Esophagus mucosa (tissue), 1 donor: ENCODE data around the gene THPO. TPM values are rescaled to one million over a fixed set of nuclear protein-coding genes. Genes with fewer than 3 reads are reported as not detected.
"Not testable (repeated sequence)": the region's sequence is repeated elsewhere in the genome, so short reads cannot be mapped to it uniquely, and the experiment has no call there.

Source experiments
- ATAC-seq: fragments of 200-7000 bp; cut with Tn5 transposase; one replicate; pipeline ENCODE4 v1.9.1; 2020
- total RNA-seq: library from RNA; stranded (reverse); gene quantifications from one replicate; pipeline ENCODE4 v1.2.4, GENCODE V29; 2023
- donor health status: DM: yes; HTN: yes; CAD: no.

THPO gene
- total RNA-seq, 1 donor from 2014 or later, result not detected

DNA sequence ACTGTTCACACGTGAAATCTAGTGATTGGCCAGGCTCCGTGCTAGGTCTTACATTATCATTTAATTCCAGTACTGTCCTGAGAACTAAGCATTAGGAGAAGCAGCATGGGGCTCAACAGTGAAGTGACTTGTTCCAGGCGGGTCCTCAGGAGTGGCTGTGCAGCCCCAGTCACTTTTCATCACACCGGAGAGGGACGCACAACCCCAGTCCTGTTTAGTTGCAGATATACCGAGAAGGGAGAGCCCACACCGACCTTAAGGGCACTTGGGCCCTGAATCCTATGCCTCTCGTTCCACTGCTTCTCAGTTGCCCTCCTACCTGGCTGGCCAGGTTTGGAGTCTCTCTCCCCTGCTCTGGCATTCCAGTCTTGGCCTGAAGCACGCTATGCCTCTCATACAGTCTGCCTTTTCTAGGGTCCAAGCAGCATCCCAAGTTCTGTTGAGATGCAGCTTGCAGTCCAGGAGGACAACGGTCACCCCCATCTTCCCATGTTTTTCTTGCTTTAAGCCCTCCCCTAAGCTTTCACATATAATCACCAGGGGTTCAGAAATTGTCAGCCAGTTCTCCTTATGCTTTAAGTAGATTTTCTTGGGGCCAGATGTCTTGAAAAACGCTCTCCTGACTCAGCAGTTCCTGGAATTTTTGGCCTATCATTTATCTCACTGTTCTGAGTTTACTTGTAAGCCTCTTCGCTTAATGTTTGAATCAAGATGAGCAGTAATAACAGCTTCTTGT is 30.5 kb downstream of the THPO start:
- no peak for ATAC-seq

DNA sequence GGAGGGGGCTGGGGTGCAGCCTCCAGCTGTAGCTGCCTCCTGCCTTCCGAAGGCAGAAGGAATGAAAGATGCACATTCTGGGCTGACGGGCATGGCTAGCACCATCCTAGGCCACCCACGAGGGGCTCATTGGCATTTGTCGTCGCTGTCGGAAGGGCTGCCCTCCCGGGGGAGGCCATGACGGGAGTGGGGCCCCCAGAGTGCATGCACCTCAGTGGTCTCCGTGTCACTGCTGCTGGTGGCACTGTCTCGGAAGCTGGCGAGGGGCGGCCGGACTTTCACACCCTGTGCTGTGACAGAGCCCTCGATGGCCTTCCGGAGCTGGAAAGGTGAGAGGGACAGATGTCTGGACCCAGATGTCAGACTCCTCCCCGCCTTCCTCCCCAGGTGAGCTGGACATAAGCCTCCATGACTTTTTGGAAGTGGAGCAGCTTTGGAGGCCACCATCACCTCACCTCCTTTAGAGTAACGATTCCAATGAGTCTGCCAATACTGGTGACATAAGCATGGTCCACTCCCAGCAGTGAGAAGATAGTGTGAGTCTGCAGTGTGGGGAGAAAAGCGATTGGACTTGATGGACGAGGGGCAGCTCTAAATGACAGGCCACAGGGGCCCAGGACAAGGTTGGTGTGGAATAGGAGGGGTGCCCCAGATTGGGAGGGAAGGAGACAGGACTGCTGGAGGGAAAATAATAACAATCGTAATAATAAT is 31.4 kb downstream of the THPO start:
- no peak for ATAC-seq

DNA sequence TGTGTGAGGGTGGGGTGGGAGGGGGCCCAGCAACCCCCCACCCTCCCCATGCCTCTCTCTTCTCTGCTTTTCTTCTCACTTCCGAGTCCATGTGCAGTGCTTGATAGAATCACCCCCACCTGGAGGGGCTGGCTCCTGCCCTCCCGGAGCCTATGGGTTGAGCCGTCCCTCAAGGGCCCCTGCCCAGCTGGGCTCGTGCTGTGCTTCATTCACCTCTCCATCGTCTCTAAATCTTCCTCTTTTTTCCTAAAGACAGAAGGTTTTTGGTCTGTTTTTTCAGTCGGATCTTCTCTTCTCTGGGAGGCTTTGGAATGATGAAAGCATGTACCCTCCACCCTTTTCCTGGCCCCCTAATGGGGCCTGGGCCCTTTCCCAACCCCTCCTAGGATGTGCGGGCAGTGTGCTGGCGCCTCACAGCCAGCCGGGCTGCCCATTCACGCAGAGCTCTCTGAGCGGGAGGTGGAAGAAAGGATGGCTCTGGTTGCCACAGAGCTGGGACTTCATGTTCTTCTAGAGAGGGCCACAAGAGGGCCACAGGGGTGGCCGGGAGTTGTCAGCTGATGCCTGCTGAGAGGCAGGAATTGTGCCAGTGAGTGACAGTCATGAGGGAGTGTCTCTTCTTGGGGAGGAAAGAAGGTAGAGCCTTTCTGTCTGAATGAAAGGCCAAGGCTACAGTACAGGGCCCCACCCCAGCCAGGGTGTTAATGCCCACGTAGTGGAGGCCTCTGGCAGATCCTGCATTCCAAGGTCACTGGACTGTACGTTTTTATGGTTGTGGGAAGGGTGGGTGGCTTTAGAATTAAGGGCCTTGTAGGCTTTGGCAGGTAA is 32.5 kb downstream of the THPO start:
- peak; percentile 86 for ATAC-seq

DNA sequence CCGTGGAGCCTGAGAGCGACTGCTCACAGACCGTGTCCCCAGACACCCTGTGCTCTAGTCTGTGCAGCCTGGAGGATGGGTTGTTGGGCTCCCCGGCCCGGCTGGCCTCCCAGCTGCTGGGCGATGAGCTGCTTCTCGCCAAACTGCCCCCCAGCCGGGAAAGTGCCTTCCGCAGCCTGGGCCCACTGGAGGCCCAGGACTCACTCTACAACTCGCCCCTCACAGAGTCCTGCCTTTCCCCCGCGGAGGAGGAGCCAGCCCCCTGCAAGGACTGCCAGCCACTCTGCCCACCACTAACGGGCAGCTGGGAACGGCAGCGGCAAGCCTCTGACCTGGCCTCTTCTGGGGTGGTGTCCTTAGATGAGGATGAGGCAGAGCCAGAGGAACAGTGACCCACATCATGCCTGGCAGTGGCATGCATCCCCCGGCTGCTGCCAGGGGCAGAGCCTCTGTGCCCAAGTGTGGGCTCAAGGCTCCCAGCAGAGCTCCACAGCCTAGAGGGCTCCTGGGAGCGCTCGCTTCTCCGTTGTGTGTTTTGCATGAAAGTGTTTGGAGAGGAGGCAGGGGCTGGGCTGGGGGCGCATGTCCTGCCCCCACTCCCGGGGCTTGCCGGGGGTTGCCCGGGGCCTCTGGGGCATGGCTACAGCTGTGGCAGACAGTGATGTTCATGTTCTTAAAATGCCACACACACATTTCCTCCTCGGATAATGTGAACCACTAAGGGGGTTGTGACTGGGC is 33.3 kb downstream of the THPO start:
- ATAC-seq, result no peak

DNA sequence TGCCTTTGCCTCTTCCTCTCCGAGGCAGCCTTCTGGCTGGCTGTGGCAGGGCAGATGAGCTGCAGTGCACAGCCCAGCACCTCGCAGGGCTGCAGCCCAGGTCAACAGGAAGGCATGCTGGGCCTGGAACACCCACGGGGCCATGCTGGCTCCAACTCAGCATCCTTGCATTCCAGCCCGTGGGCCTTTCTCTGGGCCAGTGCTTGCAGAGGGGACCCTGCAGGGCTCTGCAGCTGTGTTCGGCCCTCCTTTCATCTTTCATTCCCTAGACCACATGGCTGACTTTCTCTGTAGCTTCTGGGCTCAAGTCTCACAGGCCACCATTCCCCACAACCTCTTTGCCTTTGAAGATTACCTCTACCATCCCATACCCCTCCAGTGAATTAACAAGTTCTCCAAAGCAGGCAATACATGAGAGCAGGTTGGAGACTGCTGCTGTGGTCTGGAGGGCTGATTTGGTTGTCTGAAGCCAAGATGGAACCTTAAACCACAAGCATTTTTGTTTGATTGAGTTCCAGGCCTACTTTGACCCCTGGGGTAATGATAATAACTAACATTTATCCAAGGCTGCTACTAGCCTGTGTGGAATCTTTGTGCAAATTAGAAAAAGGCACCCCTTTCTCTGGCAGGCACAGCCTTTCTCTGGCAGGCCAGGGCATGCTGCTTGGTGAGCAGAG is 34.7 kb downstream of the THPO start:
- no peak for ATAC-seq

DNA sequence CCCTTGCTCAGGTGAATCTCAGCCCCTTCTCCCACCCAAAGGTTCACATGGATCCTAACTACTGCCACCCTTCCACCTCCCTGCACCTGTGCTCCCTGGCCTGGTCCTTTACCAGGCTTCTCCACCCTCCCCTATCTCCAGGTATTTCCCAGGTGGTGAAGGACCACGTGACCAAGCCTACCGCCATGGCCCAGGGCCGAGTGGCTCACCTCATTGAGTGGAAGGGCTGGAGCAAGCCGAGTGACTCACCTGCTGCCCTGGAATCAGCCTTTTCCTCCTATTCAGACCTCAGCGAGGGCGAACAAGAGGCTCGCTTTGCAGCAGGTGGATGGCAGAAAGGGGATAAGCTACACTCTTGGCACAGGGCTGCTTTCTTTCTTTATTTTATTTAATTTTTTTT is 36.1 kb downstream of the THPO start:
- ATAC-seq, result peak; percentile 74

DNA sequence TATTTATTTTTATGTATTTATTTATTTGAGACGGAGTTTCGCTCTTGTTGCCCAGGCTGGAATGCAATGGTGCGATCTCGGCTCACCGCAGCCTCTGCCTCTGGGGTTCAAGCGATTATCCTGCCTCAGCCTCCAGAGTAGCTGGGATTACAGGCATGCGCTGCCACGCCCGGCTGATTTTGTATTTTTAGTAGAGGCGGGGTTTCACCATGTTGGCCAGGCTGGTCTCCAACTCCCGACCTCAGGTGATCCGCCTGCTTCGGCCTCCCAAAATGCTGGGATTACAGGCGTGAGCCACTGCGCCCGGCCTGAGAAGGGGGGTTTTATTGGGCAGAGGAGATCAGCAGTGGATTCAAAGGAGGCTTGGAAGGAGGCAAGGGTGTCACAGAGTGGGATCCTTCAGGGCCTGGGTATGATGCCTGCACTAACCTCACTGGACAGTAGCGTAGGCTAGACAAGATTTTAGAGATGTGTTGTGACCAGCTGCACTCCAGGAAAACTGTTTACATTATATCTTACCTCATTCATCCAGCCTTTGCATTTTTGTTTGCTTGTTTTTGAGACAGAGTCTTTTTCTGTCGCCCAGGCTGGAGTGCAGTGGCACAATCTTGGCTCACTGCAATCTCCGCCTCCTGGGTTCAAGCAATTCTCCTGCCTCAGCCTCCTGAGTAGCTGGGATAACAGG is 38.4 kb downstream of the THPO start:
- not testable (repeated sequence) for ATAC-seq

DNA sequence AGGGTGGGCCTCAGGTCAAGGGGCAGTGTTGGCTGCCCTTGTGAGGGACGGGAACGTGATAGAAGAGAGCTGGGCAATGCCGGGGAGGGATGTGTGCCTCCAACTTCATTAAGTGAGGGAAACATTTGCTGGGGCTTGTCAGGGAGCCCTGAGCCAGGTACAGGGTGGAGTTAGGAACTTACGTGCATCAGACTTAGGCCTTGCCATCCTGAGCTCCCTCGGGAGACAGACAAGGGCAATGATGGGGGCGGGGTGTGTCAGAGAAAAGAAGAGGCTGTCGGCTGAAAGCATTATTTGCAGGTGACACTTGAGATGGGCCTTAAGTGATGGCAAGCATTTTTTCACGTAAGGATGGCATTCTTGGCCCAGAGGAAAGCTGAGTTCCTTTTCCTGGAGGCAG is 39.0 kb downstream of the THPO start:
- ATAC-seq, result no peak

DNA sequence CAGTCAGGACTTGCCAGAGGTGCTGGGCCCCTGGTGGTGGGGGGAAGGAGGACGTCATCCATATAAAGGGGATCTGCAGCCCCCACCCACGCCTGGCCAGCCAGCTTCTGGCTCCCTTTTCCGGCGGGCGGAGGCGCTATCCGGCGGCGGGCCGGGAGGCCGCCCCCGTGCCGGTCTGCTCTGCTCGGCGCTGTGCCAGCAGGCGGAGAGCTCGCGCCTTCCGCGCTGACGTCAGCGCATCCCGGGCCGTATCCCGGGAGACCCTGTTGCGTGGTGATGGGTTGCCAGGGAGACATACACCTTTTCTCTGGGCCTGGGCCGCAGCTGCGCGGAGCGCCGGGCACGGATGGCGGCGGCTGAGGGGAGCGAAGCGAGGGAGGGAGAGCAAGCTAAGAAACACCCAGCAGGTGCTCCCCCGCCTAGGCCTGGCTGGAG is 39.5 kb downstream of the THPO start:
- ATAC-seq, result peak; percentile 10

DNA sequence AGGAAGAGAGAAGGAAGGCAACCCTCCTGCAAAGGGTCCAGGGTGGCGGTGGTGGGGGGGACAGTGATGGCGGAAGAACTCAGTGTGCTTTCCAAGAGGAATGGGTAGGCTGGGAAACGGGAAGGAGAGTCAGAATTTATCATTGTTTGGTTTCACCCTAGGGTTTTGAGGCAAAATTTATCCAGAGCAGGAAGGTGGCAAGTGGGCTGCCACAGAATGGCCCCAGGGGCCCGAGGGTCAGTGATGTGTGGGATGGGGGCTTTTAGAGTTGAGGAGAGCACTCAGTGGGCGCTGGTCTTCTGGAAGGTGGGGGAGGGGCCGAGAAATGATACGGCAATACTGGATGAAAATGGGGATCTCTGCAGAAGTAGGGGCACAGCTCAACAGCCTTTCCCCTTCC is 40.0 kb downstream of the THPO start:
- no peak for ATAC-seq

DNA sequence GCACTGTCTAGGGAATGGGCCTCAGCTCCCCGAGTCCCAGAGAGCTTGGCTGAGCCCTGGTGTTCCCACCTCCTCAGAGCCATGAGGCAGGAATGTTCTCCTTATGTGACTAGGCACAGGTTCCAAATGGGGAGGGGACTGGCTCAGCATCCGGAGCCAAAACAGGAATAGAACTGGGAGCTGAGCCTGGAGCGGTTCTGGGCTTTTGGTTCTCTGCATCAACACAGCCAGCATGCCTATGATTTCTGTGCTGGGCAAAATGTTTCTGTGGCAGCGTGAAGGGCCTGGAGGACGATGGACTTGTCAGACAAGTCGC is 40.6 kb downstream of the THPO start, which contains the start of gene FAM131A:
TSS of gene FAM131A (plus strand) at position 202 of the 316 bp plus-strand sequence. CDS start at position 233, 31 bp downstream.
- ATAC-seq, result no peak

DNA sequence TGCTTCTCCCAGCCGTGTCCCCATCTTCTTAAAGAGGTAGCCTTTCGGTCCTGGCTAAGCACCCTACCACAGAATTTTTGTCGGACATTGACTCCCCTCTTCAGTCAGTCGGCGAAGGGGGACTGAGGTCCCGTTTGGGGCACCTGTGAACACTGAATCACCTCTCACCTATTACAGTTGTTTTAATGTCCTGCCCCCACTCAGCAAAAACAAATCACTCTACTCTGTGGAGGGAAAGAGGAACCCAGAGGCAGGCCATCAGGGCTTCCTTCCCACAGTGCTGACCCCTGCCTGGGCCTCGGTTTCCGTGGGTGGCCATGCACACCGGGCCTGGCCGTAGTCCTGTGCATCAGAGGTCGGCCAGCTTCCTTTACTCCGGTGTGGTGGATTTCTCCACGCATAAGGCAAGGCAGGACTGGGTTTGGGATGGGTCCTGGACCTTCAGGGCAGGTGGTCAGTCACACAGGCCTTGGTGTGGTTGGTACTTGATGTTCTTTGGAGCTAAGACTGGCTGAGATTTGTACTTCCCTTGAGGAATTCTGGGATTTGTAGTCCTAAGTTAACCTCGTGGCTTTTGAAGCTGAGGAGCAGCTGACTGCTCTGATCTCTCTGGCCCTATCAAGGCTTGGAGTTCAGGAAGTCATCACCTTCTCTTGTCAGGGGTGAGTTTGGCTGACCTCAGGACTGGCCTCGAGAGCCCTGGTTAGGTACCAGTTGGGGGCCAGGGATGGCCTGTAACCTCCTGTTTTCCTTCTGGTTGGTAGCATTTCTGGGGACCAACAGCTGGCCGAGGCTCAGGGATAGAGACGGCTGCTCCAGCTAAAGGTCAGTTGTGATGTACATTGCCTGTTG is 41.2 kb downstream of the THPO start:
- ATAC-seq, result peak; percentile 1

DNA sequence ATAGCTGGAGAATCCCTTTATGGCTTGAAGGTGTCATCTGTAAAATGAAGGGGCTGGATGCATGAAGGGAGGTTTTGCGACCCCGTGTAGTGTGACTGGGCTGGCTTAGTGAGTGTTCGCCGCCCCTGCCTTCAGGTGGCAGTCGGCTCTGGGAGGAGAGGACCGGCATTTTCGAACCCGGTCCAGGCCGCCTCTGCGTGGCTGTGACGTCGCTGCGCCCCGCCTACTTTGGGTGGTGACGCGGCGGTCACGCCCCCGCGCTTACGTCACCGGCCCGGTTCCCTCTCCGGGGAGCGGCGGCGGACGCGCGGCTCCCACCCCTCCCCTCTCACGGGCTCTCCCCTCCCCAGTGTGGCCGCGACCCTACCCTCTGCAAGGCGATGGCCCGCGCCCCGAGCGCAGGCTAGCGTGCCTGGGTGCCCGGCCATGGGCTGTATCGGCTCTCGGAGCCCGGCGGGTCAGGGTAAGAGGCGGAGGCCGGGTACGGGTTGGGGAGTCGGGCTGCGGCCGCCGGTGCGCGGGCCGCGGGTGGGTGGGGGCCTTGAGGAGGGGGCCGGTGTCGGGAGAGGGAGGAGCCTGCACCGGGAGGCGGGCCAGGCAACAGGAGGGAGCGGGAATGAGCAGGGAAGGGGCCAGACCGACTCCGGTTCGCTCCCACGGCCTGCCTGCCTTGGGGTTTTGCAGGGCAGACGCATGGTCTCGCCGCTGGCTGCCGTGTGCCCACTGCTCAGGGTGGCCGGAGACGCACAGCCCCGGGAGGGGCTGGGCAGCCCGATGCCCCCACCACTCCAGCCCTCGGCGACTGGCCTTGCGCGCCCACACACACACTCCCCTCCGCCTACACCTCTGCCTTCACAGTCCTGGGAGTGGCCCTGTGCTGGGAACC is 42.1 kb downstream of the THPO start:
- peak; percentile 75 for ATAC-seq

DNA sequence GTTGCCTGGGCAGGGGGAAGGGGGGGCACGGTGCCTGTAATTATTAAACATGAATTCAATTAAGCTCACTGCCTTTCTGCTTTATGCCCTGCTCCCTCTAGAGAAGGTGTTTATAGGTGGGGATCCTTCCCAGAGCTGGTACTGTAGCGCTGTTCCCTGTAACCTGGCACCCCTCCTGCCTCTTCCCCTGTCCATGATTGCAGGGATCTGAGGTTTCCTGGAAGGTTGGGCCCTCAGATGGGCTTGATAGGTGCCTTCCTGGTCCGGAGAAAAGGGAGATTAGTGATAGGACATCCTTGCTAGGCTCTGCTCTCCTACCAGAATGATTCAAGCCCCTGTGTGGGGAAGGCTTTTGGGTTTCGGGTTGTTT is 42.7 kb downstream of the THPO start:
- ATAC-seq, result no peak

DNA sequence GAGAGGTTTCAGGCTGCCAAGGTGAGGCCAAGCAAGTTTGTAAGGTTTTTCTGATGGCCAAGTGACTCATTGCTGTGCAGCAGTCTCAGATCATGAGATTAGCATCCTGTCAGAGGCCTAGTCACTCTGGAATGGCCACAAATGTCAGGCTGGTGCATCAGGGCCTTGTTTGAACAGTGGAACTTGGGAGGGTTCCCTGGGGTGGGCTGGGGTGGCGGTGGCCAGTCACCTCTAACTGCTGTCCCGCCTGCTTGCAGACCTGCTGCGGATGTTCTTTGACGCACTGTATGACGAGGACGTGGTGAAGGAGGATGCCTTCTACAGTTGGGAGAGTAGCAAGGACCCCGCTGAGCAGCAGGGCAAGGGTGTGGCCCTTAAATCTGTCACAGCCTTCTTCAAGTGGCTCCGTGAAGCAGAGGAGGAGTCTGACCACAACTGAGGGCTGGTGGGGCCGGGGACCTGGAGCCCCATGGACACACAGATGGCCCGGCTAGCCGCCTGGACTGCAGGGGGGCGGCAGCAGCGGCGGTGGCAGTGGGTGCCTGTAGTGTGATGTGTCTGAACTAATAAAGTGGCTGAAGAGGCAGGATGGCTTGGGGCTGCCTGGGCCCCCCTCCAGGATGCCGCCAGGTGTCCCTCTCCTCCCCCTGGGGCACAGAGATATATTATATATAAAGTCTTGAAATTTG is 43.4 kb downstream of the THPO start:
- ATAC-seq, result peak; percentile 49

DNA sequence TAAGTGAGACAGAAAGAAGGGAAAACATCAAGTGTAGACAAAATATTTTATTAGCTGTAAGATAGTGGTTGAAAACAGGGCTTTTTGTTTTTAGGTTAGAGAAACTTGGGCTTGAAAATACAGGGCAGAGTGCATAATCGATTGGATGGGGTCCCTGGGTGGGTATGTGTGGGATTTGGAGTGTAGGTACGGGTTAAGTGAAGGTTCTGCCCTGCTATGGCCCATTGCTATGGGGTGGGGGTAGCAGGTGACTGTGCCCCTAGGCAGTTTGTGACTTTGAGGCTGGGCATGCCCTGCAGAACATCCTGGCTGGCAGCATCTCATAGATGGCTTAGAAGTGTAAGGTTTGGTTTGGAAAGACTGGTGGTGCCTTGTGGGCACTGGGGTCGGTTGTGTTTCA is 44.3 kb downstream of the THPO start:
- ATAC-seq, result no peak

DNA sequence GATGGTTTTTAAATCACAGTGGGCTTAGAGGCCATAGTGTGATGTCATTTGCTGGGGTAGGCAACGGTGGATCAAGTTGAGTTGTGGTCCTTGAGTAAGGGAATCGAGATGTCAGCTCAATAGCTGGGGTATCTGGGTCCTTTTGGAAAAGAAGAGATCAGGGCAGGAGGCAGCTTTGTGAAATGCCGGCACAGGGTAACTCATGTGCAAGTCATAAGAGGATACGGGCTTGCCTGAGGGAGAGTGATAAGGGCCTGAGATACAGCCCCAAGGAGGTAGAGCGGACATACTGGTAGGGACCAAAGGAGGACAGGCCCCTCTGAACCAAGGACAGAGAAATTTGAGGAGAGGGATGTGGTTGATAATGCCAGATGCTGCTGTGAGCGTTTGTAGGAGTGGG is 44.8 kb downstream of the THPO start:
- ATAC-seq, result no peak

DNA sequence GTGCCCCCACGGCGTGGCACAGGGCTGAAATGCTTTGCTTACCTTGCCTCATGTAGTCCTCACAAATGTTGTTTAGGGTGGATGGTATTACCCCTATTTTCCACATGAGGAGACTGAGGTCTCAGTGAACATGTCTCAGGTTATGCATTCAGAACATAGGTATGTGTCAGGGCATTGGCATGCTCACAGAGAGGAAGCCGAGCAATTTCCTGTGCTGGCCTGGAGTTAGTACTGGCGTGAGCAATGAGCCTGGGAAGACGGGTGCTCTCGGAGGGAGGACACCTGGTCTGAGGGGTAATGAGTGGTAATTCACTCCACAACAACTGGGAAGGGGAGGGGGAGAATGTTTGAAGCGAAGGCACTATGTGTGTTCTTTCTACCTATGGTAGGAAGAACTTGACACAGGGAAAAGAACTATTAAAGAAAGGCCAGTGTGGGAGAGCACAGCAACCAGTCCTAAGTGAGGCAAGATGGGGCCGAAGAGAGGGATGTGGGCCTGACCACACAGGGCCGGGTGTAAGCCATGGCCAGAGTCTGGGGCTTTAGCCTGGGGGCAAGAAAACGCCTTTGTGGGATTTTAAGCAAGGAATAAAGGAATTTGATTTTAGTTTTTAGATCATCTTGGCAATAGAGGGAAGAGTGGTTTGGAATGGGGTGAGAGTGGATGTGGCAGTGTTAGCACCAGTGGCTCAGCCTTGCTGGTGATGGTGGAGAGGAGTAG is 45.5 kb downstream of the THPO start:
- ATAC-seq, result no peak
